Natural killer cell (primary cell): ENCODE results near the gene SIK3. TPM values are rescaled to one million over a fixed set of nuclear protein-coding genes. Genes with fewer than 3 reads are reported as not detected.

Experiments used
- ATAC-seq, 3 donors: fragments of 150-1000 bp in 2 of 3; fragments of 200-7000 bp in 1 of 3; cut with Tn5 transposase; 1 replicate in 1 of 3; 2 replicates in 2 of 3; pipeline ENCODE4 v1.10.0; 2021; ENCODE audit warnings: mild to moderate bottlenecking in 2 of 3, moderate library complexity in 2 of 3
- DNase-seq, 2 donors: peaks; one replicate each; pipeline versions ENCODE4 v3.0.0 to v3.0.0-alpha.2; 2013 to 2021; ENCODE audit warnings: mixed read lengths in 1 of 2
- H3K27ac ChIP-seq: one replicate; pipeline ENCODE4 v1.5.1; 2013; ENCODE audit warnings: mild to moderate bottlenecking, low read length
- H3K27me3 ChIP-seq: one replicate; pipeline ENCODE4 v1.6.1; 2013; ENCODE audit warnings: low read length; ENCODE audit not compliant: control insufficient read depth, insufficient read depth
- H3K36me3 ChIP-seq: one replicate; pipeline ENCODE4 v1.6.1; 2013; ENCODE audit warnings: low read length; ENCODE audit not compliant: control insufficient read depth, insufficient read depth
- H3K4me1 ChIP-seq: one replicate; pipeline ENCODE4 v1.6.1; 2013; ENCODE audit warnings: low read length; ENCODE audit not compliant: control insufficient read depth, insufficient read depth
- H3K4me3 ChIP-seq: one replicate; pipeline ENCODE4 v1.5.1; 2013; ENCODE audit warnings: low read length
- H3K9me3 ChIP-seq: one replicate; pipeline ENCODE4 v1.6.1; 2013; ENCODE audit warnings: low read length; ENCODE audit not compliant: control insufficient read depth, insufficient read depth
- H3K27ac Mint-ChIP-seq, 2 donors: one replicate each; pipeline ENCODE4 v1.8.0; 2022; ENCODE audit warnings: mild to moderate bottlenecking in 2 of 2, mixed read lengths in 2 of 2, moderate library complexity in 1 of 2
- H3K27me3 Mint-ChIP-seq, 2 donors: one replicate each; pipeline ENCODE4 v1.8.0; 2022; ENCODE audit warnings: low read depth in 2 of 2, mixed read lengths in 2 of 2
- H3K36me3 Mint-ChIP-seq: one replicate; pipeline ENCODE4 v1.8.0; 2022; ENCODE audit warnings: mixed read lengths
- H3K4me1 Mint-ChIP-seq, 2 donors: one replicate each; pipeline ENCODE4 v1.8.0; 2022; ENCODE audit warnings: mixed read lengths in 2 of 2
- H3K4me3 Mint-ChIP-seq: one replicate; pipeline ENCODE4 v1.8.0; 2022; ENCODE audit warnings: mild to moderate bottlenecking, moderate library complexity, mixed read lengths
- H3K9me3 Mint-ChIP-seq, 2 donors: one replicate each; pipeline ENCODE4 v1.8.0; 2022; ENCODE audit warnings: mixed read lengths in 2 of 2
- CTCF ChIP-seq: fragments of 200-600 bp; IDR thresholded peaks from one replicate; pipeline ENCODE4 v1.8.0; 2022; ENCODE audit warnings: antibody characterized with exemption
- WGBS: methylation state at CpG from one replicate; pipeline ENCODE4 v1.1.7; 2013; ENCODE audit warnings: missing lambda C conversion rate; ENCODE audit not compliant: insufficient coverage; 5-methylcytosine and 5-hydroxymethylcytosine counted together
- intact Hi-C: fragments of 100-400 bp; cut with micrococcal nuclease; formaldehyde crosslinking; loops from one replicate; pipeline ENCODE4 v1.14.2; 2022
- total RNA-seq, 4 donors: library from RNA; stranded (reverse); fragments of 120-200 nt in 1 of 4; gene quantifications; one replicate each; pipeline versions ENCODE4 v1.2.3 to v1.2.4, GENCODE V29; 2013 to 2022

SIK3 gene
- total RNA-seq, 3 donors from 2014 or later (not counting 1 experiment from before 2014, with no cell fraction given) = 71.6 to 120 (median 119) TPM

DNA sequence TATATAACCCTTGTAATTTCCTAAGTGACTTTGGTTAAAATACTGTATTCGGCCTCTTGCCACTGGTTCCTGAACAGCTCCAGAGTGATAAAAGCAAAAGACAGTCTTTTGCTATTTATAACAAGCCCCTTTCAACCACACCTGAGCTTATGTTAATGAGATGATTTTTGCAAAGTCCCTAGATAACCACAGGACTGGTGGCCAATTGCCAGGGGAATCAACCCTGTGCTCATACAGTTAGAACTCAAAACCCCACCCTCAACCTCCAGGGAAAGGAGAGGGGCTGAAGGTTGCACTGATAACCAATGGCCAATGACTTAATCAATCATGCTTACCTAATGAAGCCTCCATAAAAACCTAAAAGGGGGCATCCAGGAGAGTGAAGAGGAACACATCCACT is 77.9 kb downstream of the SIK3 start:
- H3K27me3 Mint-ChIP-seq = no peaks in the 10 kb centered on the region
- peak overlapping the region; percentile 37 to 42 for H3K27ac Mint-ChIP-seq
- H3K27ac ChIP-seq = peak overlapping the region; percentile 25
- no peaks in the 10 kb centered on the region for H3K9me3 Mint-ChIP-seq
- H3K4me1 Mint-ChIP-seq = peaks cover 56 to 62% of the 10 kb centered on the region in 2 donors
- peaks cover 36% of the 10 kb centered on the region for H3K4me1 ChIP-seq
- no peaks in the 10 kb centered on the region for H3K36me3 ChIP-seq
- no CpG with 5 or more reads among the region's 1 CpG for WGBS
- no peaks in the 10 kb centered on the region for H3K27me3 ChIP-seq
- DNase-seq (peak in 1 of 2 donors; percentile 53), ATAC-seq (no peak)
- intact Hi-C loops = no loop called here
- no peak overlapping the region for H3K4me3 ChIP-seq
- no peak overlapping the region for H3K4me3 Mint-ChIP-seq
- H3K36me3 Mint-ChIP-seq = no peaks in the 10 kb centered on the region
- TF ChIP-seq CTCF = no peak
- no peaks in the 10 kb centered on the region for H3K9me3 ChIP-seq

GRCh38 chr11:117019871-117020270 is 78.4 kb downstream of the SIK3 start:
- Mint-ChIP-seq H3K4me3 (peak overlapping the region; percentile 47), H3K36me3 (no peaks in the 10 kb centered on the region), H3K4me1 (peaks cover 52 to 58% of the 10 kb centered on the region in 2 donors), H3K27me3 (no peaks in the 10 kb centered on the region), H3K27ac (peak overlapping the region in 1 of 2 donors; percentile 37), H3K9me3 (no peaks in the 10 kb centered on the region)
- H3K9me3 ChIP-seq = no peaks in the 10 kb centered on the region
- peak overlapping the region; percentile 25 for H3K27ac ChIP-seq
- intact Hi-C loops = no loop called here
- no peak for TF ChIP-seq CTCF
- H3K36me3 ChIP-seq = no peaks in the 10 kb centered on the region
- WGBS = 9% methylated on average over 2 of the region's 7 CpGs
- ATAC-seq (no peak), DNase-seq (peak in 1 of 2 donors; percentile 53)
- H3K27me3 ChIP-seq = no peaks in the 10 kb centered on the region
- H3K4me1 ChIP-seq = peaks cover 35% of the 10 kb centered on the region
- no peak overlapping the region for H3K4me3 ChIP-seq

GRCh38 chr11:117017456-117017855 is 80.8 kb downstream of the SIK3 start:
- no peak for TF ChIP-seq CTCF
- Histone ChIP-seq H3K27ac (no peak overlapping the region), H3K9me3 (no peaks in the 10 kb centered on the region), H3K4me3 (no peak overlapping the region), H3K4me1 (peaks cover 20% of the 10 kb centered on the region), H3K27me3 (no peaks in the 10 kb centered on the region), H3K36me3 (no peaks in the 10 kb centered on the region)
- no CpG with 5 or more reads among the region's 1 CpG for WGBS
- H3K9me3 Mint-ChIP-seq = no peaks in the 10 kb centered on the region
- intact Hi-C loops = no loop called here
- H3K27ac Mint-ChIP-seq = peak overlapping the region in 1 of 2 donors; percentile 43
- H3K4me3 Mint-ChIP-seq = no peak overlapping the region
- no peaks in the 10 kb centered on the region for H3K27me3 Mint-ChIP-seq
- DNase-seq (no peak), ATAC-seq (no peak)
- H3K36me3 Mint-ChIP-seq = no peaks in the 10 kb centered on the region
- H3K4me1 Mint-ChIP-seq = peaks cover 38 to 41% of the 10 kb centered on the region in 2 donors

GRCh38 chr11:117016747-117017146 is 81.5 kb downstream of the SIK3 start:
- no peak for TF ChIP-seq CTCF
- 100% methylated on average over 1 of the region's 4 CpGs for WGBS
- peak overlapping the region in 1 of 2 donors; percentile 43 for H3K27ac Mint-ChIP-seq

More at GRCh38 chr11:117016747-117017146, 81.5 kb downstream of the SIK3 start:
- no peaks in the 10 kb centered on the region for H3K27me3 ChIP-seq
- Mint-ChIP-seq H3K4me3 (no peak overlapping the region), H3K4me1 (peaks cover 34 to 40% of the 10 kb centered on the region in 2 donors), H3K36me3 (no peaks in the 10 kb centered on the region), H3K9me3 (no peaks in the 10 kb centered on the region), H3K27me3 (no peaks in the 10 kb centered on the region)
- peaks cover 18% of the 10 kb centered on the region for H3K4me1 ChIP-seq
- no peak overlapping the region for H3K4me3 ChIP-seq
- intact Hi-C loops = no loop called here
- DNase-seq (no peak), ATAC-seq (no peak)
- H3K9me3 ChIP-seq = no peaks in the 10 kb centered on the region
- H3K36me3 ChIP-seq = no peaks in the 10 kb centered on the region
- no peak overlapping the region for H3K27ac ChIP-seq
